Measurements from ENCODE around the gene GPRIN3. TPM values are rescaled to one million over a fixed set of nuclear protein-coding genes. Genes with fewer than 3 reads are reported as not detected.

GPRIN3 gene
- total and polyA plus RNA-seq, 2 experiments from 2014 or later: 5.1 to 18.0 TPM

- TF ChIP-seq CTCF (IDR thresholded peaks at IDR 0.05; ENCODE audit: low read depth, low read length): no peak
- Histone ChIP-seq H3K36me3 (no peaks in the 10 kb centered on the region), H3K4me1 (ENCODE audit: low read depth) (peaks cover 44% of the 10 kb centered on the region), H3K27ac (no peak overlapping the region), H3K27me3 (no peaks in the 10 kb centered on the region), H3K9me3 (ENCODE audit: low read depth) (no peaks in the 10 kb centered on the region), H3K4me3 (no peak overlapping the region)
- DNase-seq (ENCODE audit: low read depth in 1 of 2, low spot score in 1 of 2): no peak
Observed at GRCh38 chr4:89294573-89295269, 12.9 kb downstream of the GPRIN3 start.

GRCh38 chr4:89293299-89293698 lies 14.3 kb downstream of the GPRIN3 start:
- no peak for TF ChIP-seq CTCF (IDR thresholded peaks at IDR 0.05; ENCODE audit: low read depth, low read length)
- DNase-seq (ENCODE audit: low read depth in 1 of 2, low spot score in 1 of 2): no peak
- H3K27me3 ChIP-seq: no peaks in the 10 kb centered on the region
- no peaks in the 10 kb centered on the region for H3K36me3 ChIP-seq
- no peaks in the 10 kb centered on the region for H3K9me3 ChIP-seq (ENCODE audit: low read depth)
- H3K4me3 ChIP-seq: no peak overlapping the region
- H3K27ac ChIP-seq: no peak overlapping the region
- H3K4me1 ChIP-seq (ENCODE audit: low read depth): peaks cover 30% of the 10 kb centered on the region

DNA sequence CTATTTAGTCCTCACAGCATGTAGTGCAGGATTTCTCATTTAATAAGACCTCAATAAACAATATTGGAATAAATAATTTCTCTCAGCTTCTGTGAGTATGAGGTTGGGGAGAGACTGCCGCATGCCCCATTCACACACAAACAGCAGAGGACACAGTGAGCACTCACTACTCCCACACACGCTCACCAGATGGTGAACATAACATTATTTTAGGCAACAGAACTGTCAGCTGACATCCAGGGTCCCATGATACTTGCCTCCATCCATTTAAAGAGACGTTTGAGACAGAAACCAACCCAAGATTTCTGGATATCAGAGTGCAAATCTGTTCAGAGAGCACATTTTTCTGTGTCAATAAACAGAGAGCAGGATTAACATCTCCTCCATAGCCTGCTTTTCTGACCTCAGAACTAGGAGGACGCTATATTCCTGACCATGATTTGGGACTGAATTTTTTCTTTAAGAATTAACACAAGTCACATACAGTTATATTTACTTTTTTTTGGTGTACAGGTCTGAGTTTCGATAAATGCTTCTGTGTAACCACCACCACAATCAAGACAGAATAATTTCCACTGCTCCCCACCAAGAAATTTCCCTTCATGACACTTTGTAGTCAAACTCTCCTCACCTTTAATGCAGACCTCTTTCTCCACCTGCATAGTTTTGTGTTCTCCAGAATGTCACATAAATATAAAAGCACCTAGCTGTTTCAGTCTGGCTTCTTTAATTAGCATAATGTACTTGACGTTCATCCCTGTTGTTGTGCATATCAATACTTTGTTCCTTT lies 16.7 kb downstream of the GPRIN3 start:
- H3K4me3 ChIP-seq: no peak overlapping the region
- H3K4me1 ChIP-seq (ENCODE audit: low read depth): peaks cover 6% of the 10 kb centered on the region
- H3K27me3 ChIP-seq: no peaks in the 10 kb centered on the region
- H3K27ac ChIP-seq: no peak overlapping the region
- no peaks in the 10 kb centered on the region for H3K36me3 ChIP-seq
- H3K9me3 ChIP-seq (ENCODE audit: low read depth): no peaks in the 10 kb centered on the region
- no peak for DNase-seq (ENCODE audit: low read depth in 1 of 2, low spot score in 1 of 2)
- no peak for TF ChIP-seq CTCF (IDR thresholded peaks at IDR 0.05; ENCODE audit: low read depth, low read length)

DNA sequence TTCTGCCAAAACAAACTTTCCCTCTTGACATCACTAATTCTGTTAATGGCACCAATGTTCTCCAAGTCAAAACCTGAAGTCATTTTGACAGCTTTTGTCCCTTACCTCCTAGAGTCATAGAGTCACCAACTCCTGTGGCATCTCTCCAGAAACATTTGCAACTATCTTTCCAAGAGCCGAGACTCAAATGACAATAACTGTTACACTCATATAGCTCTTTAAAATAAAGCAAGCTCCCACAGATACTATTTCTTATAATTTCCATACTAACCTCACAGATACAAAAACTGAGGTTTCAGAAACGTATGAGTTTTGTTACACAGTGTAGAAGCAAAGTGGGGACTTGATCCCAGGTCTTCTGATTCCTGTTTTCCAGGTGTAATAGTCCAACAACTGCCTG lies 18.3 kb downstream of the GPRIN3 start:
- H3K4me1 ChIP-seq (ENCODE audit: low read depth): no peaks in the 10 kb centered on the region
- H3K36me3 ChIP-seq: no peaks in the 10 kb centered on the region
- TF ChIP-seq CTCF (IDR thresholded peaks at IDR 0.05; ENCODE audit: low read depth, low read length): no peak
- no peaks in the 10 kb centered on the region for H3K27me3 ChIP-seq
- no peaks in the 10 kb centered on the region for H3K9me3 ChIP-seq (ENCODE audit: low read depth)
- no peak overlapping the region for H3K27ac ChIP-seq
- no peak for DNase-seq (ENCODE audit: low read depth in 1 of 2, low spot score in 1 of 2)
- no peak overlapping the region for H3K4me3 ChIP-seq

DNA sequence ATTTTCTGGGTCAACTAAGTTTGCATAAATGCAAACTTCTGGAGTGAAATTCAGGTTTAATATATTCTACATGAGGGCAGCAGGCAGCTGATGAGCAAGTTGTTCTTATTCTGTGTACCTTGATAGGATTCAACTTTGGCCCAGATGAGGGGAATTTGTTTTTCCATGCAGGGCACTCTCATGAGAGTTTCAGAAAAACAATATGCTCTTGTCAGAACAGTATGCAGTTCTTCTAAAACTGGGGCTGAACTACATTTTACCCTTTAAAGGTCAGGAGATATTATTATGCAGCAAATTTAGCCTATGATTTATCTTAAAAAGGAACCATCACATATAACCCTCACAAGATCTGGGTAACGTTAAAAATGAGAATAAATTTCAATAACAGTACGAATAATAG lies 19.2 kb downstream of the GPRIN3 start:
- Histone ChIP-seq H3K36me3 (no peaks in the 10 kb centered on the region), H3K27me3 (no peaks in the 10 kb centered on the region), H3K9me3 (ENCODE audit: low read depth) (no peaks in the 10 kb centered on the region), H3K27ac (no peak overlapping the region), H3K4me1 (ENCODE audit: low read depth) (no peaks in the 10 kb centered on the region), H3K4me3 (no peak overlapping the region)
- no peak for TF ChIP-seq CTCF (IDR thresholded peaks at IDR 0.05; ENCODE audit: low read depth, low read length)
- no peak for DNase-seq (ENCODE audit: low read depth in 1 of 2, low spot score in 1 of 2)

Measured in cardiac muscle cell (in vitro differentiated cells and primary cell).